Bronchial epithelial cell (primary cell): ENCODE results near the gene MAS1L. TPM values are rescaled to one million over a fixed set of nuclear protein-coding genes. Genes with fewer than 3 reads are reported as not detected.

Experiments used
- DNase-seq: peaks from one replicate; pipeline ENCODE4 v3.0.0-alpha.2; 2010; ENCODE audit warnings: low read depth
- FAIRE-seq: peaks from 2 replicates; lab custom pipeline; 2011; peaks lifted over from hg19 to GRCh38; lab: Jason Lieb, UNC
- H3K27me3 ChIP-seq: 2 replicates; pipeline ENCODE4 v1.5.1; 2011; ENCODE audit warnings: low read length; ENCODE audit not compliant: control insufficient read depth, insufficient read depth
- H3K36me3 ChIP-seq: 2 replicates; pipeline ENCODE4 v1.5.1; 2011; ENCODE audit warnings: low read length; ENCODE audit not compliant: control insufficient read depth, insufficient read depth
- H3K4me3 ChIP-seq: 2 replicates; pipeline ENCODE4 v1.5.1; 2011; ENCODE audit warnings: mild to moderate bottlenecking, low read depth, low read length, control low read depth
- total RNA-seq: library from RNA; depleted of rRNA; stranded (reverse); fragments of >200 nt; gene quantifications from 2 replicates; pipeline ENCODE4 v1.2.1, GENCODE V29; 2014
- TF ChIP-seq, protein P1 (sequence below): IDR thresholded peaks from 2 replicates; pipeline ENCODE4 v1.5.1; 2011; ENCODE audit warnings: mild to moderate bottlenecking, moderate library complexity, low read length, control low read depth, inconsistent platforms; ENCODE audit not compliant: insufficient read depth, severe bottlenecking

The MAS1L gene
- total RNA-seq, 1 donor from 2014 or later: not detected

DNA sequence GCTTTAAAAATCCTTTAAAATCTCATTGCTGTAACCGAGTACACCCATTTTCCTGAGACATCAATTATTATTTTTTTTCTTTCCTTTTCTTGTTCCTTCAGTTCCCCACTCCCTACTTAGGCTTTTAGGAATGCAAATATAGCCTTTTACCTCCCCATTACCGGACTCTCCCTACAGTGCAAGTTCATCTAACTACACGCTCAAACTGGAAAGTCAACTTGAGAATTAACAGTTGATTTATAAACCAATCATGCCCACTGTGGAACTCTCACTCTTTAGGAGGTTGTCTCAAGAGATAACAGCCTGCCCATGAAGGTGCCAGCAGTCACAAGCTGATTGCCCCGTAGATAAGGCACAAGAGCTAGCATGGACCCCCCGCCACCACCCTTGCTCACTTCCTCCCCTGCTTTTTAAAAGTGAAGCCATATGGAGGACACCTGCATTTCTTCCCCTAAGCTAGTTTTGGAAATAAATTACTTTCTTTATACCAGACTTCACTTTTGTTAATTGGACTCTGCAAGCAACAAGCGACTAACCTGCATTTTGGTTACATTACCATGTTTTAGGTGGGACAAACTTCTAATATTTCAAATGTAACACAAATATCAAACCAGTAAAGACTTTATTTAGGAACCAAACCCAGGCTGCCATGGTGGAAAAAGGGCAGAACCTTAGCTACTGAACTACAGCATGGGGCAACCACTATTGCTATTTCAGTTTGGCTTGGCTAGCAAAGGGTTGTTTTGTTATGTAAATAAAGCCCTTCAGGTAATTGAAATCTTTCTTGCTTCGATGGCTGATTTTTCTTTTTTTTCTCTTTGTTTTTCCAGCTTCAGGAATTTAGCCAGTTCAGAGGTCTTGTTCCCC is 36.9 kb upstream of the MAS1L start:
- no peaks in the 10 kb centered on the region for H3K27me3 ChIP-seq
- H3K4me3 ChIP-seq: no peak overlapping the region
- no peaks in the 10 kb centered on the region for H3K36me3 ChIP-seq
- TF ChIP-seq, protein P1, sequence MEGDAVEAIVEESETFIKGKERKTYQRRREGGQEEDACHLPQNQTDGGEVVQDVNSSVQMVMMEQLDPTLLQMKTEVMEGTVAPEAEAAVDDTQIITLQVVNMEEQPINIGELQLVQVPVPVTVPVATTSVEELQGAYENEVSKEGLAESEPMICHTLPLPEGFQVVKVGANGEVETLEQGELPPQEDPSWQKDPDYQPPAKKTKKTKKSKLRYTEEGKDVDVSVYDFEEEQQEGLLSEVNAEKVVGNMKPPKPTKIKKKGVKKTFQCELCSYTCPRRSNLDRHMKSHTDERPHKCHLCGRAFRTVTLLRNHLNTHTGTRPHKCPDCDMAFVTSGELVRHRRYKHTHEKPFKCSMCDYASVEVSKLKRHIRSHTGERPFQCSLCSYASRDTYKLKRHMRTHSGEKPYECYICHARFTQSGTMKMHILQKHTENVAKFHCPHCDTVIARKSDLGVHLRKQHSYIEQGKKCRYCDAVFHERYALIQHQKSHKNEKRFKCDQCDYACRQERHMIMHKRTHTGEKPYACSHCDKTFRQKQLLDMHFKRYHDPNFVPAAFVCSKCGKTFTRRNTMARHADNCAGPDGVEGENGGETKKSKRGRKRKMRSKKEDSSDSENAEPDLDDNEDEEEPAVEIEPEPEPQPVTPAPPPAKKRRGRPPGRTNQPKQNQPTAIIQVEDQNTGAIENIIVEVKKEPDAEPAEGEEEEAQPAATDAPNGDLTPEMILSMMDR: no peak
- DNase-seq (no peak), FAIRE-seq (no peak)

DNA sequence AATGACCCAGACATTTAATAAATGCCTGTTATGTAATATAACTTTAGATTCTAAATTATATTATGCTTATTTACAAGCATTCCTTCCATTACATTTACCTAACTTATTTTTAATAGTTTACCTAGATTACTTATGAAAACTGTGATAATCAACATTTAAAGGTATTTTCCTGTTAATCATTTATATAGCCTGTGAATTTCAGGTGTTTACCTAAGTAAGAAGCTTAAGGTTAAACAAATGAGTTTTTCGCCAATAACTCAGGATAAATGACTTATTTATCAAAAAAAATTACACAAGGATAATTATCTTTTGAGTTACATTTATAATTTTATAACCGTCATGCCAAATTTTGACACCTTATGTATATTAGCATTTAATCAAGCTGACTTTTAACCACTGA is 36.3 kb upstream of the MAS1L start:
- Histone ChIP-seq H3K4me3 (no peak overlapping the region), H3K36me3 (no peaks in the 10 kb centered on the region), H3K27me3 (no peaks in the 10 kb centered on the region)
- FAIRE-seq (no peak), DNase-seq (no peak)
- TF ChIP-seq, protein P1: no peak

DNA sequence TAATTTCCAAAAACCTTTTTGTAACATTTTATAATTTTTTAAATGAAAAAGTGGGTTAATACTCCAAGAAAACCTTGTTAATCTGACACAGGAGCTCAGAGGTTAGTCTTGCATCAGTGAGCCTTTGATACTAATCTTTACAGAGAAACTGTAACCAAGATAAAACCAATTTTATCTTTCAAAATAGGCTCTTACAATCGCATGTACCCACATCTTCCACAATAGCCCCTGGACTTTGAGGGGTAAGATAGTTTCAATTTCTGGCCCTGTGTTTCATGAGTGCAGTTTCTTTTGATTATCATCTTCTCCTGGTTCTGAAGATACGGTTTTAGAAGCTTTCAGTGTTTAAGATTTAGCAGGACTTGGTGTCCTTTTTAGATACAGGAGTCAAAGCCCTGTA is 34.5 kb upstream of the MAS1L start:
- FAIRE-seq (no peak), DNase-seq (no peak)
- H3K36me3 ChIP-seq: no peaks in the 10 kb centered on the region
- H3K4me3 ChIP-seq: no peak overlapping the region
- no peaks in the 10 kb centered on the region for H3K27me3 ChIP-seq
- TF ChIP-seq, protein P1: no peak

DNA sequence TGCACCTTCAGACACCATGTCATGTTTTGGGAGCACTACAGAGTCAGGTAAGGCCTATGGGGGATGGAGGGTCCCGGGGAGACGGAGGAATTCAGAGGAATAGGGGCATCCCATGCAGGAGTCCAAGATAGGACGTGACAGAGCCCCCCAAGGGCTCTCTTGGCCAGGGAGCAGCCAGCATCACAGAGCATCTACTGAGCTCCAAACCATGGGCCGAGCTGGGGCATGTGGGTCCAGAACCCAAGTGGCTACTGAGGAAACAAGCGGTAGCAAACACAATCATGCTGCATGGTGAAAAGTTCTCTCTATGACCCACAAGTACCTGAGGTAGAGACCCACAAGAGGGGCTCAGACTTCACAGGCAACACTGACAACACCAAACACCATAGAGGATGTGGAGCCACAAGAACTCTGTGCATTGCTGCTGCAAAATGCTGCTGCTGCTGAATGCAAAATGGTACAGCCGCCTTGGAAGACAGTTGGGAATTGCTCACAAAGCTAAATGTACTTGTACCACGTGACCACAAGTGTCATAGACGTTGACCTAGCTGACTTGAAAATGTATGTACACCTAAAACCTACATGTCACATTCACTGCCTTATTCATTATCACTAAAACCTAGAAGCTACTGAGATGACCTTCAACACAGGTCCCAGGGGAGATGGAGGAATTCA is 33.4 kb upstream of the MAS1L start:
- DNase-seq: no peak
- FAIRE-seq: no peak
- TF ChIP-seq, protein P1: no peak
- no peaks in the 10 kb centered on the region for H3K27me3 ChIP-seq
- no peaks in the 10 kb centered on the region for H3K36me3 ChIP-seq
- H3K4me3 ChIP-seq: no peak overlapping the region

DNA sequence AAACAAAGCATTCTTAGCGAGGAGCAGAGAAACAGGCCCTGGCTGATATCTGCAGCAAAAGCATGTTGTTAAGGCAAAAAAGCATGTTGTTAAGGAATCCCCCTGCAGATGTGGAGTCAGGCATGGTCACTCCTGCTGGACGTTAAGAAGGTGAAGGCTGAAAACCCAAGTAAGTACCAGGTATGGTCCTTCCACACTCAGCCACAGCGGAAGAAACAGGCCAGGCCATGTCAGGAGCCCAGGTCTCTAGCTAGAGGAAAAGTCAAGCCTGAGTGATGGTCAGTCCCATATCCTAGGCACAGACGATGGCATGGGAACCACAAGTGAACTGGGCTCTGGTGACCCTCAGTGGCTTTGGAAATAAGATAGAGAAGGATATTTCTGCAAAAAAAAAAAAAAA is 32.5 kb upstream of the MAS1L start:
- DNase-seq (no peak), FAIRE-seq (no peak)
- no peaks in the 10 kb centered on the region for H3K27me3 ChIP-seq
- H3K4me3 ChIP-seq: no peak overlapping the region
- TF ChIP-seq, protein P1: no peak
- no peaks in the 10 kb centered on the region for H3K36me3 ChIP-seq
